GM12874 (cell line): ENCODE measurements around the gene NIBAN1.

Source experiments
- TF ChIP-seq, protein P1 (sequence below): IDR thresholded peaks from 2 replicates; pipeline ENCODE4 v1.5.1; 2011; ENCODE audit warnings: low read depth, mild to moderate bottlenecking, control low read depth, low read length, moderate library complexity; ENCODE audit not compliant: insufficient read depth

NIBAN1 gene

DNA sequence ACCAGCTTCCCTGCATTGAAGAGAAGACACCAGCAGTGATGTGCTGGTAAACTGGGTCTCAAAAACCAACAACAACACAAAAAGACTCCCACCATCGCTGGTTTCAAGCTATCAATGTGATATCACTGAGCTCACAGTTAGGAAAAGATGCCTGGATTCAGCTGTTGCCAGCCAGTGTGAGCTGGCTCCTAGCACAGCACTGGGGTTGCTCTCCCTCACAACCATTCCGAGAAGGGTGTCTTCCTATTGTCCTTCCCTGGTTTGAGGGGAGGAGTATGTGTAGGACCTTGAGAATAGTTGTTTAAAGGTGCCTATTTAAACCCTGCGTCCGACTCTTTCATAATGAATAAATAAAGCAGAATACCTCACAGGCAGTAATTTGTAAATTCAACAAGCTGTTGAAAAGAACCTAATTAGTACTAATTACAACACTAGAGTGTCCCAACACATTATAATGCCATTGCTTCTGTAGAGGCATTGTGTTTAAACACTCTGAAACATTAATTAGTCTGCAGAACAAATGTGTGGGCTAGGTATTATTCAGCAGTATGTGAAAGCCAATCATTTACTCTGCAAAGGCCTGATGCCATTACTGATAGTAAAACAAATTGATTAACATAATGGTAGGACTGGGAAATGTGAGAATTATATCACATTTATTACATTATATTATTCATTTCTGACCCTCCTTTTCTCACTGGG is 17.2 kb downstream of the NIBAN1 start:
- TF ChIP-seq, protein P1, sequence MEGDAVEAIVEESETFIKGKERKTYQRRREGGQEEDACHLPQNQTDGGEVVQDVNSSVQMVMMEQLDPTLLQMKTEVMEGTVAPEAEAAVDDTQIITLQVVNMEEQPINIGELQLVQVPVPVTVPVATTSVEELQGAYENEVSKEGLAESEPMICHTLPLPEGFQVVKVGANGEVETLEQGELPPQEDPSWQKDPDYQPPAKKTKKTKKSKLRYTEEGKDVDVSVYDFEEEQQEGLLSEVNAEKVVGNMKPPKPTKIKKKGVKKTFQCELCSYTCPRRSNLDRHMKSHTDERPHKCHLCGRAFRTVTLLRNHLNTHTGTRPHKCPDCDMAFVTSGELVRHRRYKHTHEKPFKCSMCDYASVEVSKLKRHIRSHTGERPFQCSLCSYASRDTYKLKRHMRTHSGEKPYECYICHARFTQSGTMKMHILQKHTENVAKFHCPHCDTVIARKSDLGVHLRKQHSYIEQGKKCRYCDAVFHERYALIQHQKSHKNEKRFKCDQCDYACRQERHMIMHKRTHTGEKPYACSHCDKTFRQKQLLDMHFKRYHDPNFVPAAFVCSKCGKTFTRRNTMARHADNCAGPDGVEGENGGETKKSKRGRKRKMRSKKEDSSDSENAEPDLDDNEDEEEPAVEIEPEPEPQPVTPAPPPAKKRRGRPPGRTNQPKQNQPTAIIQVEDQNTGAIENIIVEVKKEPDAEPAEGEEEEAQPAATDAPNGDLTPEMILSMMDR = no peak

DNA sequence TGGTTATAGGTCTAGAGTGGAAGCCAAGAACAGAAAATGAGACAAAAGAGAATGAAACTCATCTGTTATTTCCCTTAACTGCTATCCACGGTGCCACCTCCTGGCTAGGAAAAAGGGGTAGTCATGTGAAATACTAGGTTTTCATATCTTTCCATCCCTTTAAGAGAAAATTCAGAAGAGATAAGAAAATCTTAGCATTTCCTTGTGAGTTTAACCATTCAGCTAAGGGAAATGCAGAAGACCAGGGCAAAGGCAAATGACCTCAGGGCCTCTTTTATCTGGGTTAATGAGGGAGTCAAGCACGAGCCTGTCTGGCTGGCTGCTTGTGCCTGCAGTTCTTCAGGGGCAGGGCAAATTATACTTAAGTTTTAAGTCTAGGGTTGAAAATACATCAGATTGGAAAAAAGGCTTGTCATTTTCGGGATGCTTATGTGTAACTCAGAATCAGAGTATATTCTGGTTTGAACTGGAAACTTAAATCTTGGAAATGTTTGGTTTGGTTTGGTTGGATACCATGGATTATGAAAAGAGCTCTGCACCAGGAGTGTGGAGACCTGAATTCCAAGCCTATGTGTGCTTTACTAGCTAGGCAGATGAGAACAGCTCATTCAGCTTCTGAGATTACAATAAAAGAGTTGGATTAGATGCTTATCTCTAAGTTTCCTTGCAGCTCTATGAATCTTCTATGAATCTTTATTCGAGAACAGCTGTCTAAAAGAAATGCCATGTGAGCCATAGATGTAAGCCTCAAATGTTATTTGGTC is 19.9 kb downstream of the NIBAN1 start:
- TF ChIP-seq, protein P1 = no peak

DNA sequence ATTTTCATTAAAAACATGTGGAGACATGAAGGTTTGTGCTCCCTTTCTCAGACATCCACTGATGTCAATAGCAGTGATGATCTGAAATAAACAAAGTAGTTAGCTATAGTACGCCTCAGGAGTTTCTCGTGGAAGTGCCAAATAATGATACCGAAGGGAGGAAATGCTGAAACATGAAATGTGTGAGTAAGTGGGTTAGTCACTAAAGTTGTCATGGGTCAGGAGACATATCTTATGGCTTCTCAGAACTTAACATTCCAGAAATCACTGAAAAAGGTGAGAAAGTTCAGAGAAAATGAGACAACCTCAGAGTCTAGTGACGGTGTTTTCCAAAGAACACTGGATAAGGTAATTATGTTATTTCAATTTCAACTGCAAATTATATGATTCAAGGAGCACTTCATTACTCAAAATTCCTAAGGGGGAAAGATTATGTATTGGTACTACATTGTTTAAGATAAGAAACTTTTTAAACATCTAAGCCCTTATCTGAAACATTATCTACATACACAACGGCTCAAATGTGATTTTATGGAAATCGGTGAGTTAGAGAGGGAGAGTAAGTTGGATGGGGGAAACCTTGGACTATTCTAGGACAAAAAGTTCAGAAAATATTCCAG is 20.6 kb downstream of the NIBAN1 start:
- TF ChIP-seq, protein P1 = no peak

DNA sequence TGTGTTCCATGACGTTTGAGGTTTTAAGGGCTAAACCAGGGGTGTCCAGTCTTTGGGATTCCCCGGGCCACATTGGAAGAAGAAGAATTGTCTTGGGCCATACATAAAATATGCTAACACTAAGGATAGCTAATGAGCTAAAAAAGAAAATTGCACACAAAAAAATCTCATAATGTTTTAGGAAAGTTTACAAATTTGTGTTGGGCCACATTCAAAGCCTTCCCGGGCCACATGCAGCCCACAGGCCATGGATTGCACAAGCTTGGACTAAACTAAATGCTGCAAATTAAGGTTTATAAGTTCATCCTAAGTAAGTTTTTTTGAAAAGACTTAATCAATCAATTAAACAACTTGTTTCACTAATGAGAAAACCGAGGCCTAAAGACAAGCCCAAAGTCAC is 21.9 kb downstream of the NIBAN1 start:
- TF ChIP-seq, protein P1 = no peak

DNA sequence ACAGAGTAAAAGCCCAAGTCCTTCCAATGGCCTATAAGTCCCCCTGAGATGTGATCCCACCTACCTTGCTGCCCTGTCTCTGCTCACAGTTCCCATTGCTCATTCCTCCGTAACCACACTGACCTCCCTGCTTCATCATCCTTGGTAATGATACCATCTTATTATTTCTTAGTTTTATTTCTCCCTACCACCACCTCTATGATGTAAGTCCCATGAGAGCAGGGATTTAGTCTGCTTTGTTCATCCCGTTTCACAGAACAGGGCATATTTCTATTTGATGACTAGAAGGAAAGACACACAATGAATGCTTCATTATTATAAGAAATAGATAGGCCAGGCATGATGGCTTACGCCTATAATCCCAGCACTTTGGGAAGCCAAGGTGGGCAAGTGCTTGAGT is 22.5 kb downstream of the NIBAN1 start:
- TF ChIP-seq, protein P1 = no peak

DNA sequence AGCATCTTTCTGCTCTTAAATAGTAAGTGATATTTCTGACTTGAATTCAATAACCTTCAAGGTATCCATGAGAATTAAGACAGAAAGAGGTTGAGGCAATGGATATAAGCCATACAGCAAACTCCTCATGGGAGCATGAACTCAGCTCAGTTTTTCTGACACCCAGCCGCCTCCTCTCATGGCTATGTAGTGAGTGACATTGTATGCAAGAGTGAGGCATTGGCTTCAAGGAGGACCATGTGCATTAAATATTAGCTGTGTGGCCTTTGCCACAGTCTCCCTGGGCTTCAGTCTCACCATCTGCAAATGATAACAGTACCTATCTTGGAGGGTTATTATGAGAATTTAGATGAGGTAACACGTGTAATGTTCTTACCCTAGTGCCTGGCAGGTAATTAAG is 23.4 kb downstream of the NIBAN1 start:
- TF ChIP-seq, protein P1 = no peak

DNA sequence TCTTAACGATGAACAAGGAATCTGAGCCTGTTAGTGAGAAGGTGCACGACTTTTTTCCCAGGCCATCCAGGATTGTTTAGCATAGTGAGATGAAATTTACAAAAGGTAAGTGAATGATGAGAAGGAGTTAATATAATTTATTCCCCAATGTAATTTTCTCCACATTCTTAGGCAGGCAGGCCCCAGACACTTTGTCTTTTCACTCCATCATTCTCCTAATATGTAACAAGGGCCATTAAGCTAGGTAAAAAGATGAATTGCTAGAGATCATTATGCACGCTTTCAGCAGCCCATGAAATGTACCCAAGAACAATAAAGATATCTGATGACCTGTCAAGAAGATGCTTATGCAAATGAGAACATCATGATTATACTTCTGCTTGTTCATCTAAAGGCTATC is 24.1 kb downstream of the NIBAN1 start:
- TF ChIP-seq, protein P1 = no peak
